Osteoblast (primary cell): ENCODE results near the gene FXYD6. TPM values are rescaled to one million over a fixed set of nuclear protein-coding genes. Genes with fewer than 3 reads are reported as not detected.

Experiments used
- DNase-seq: peaks from one replicate; pipeline ENCODE4 v3.0.0; 2011; ENCODE audit warnings: low spot score, mixed read lengths; ENCODE audit not compliant: insufficient read length; ENCODE audit errors: missing footprints
- H2AFZ ChIP-seq: 2 replicates; pipeline ENCODE4 v1.6.0; 2011; ENCODE audit warnings: mild to moderate bottlenecking, low read length
- H3K27ac ChIP-seq: 2 replicates; pipeline ENCODE4 v1.5.1; 2011; ENCODE audit warnings: mild to moderate bottlenecking, low read depth, low read length, moderate library complexity
- H3K27me3 ChIP-seq: 2 replicates; pipeline ENCODE4 v1.6.0; 2012; ENCODE audit warnings: mild to moderate bottlenecking, control low read depth, inconsistent platforms, low read length, moderate library complexity; ENCODE audit not compliant: insufficient read depth
- H3K36me3 ChIP-seq: 2 replicates; pipeline ENCODE4 v1.5.1; 2011; ENCODE audit warnings: mild to moderate bottlenecking, low read length, control low read depth, moderate library complexity; ENCODE audit not compliant: insufficient read depth
- H3K4me1 ChIP-seq: 2 replicates; pipeline ENCODE4 v1.5.1; 2011; ENCODE audit warnings: mild to moderate bottlenecking, low read length, control low read depth, moderate library complexity; ENCODE audit not compliant: insufficient read depth
- H3K4me2 ChIP-seq: 2 replicates; pipeline ENCODE4 v1.6.0; 2011; ENCODE audit warnings: mild to moderate bottlenecking, low read length; ENCODE audit not compliant: insufficient read depth
- H3K4me3 ChIP-seq: fragments of 200-600 bp; sonication (generic); 3 replicates; pipeline ENCODE4 v1.5.1; 2012; ENCODE audit warnings: mild to moderate bottlenecking, low read length, inconsistent platforms; ENCODE audit not compliant: insufficient read depth
- H3K79me2 ChIP-seq: 2 replicates; pipeline ENCODE4 v1.6.0; 2012; ENCODE audit warnings: mild to moderate bottlenecking, low read length, control low read depth, inconsistent platforms; ENCODE audit not compliant: insufficient read depth
- H3K9me3 ChIP-seq: 2 replicates; pipeline ENCODE4 v1.5.1; 2011; ENCODE audit warnings: low read depth, low read length, control low read depth
- H4K20me1 ChIP-seq: 2 replicates; pipeline ENCODE4 v1.6.0; 2012; ENCODE audit warnings: mild to moderate bottlenecking, low read length, control low read depth; ENCODE audit not compliant: insufficient read depth
- CTCF ChIP-seq: IDR thresholded peaks from 2 replicates; pipeline ENCODE4 v1.5.1; 2011; ENCODE audit warnings: mild to moderate bottlenecking, low read depth, low read length, moderate library complexity; ENCODE audit errors: extremely low read depth
- total RNA-seq: library from RNA; depleted of rRNA; stranded (reverse); fragments of >200 nt; gene quantifications from 2 replicates; pipeline ENCODE4 v1.2.3, GENCODE V29; 2012

The FXYD6 gene
- total RNA-seq, 1 donor, result not detected

GRCh38 chr11:117839936-117840813 lies 36.3 kb downstream of the FXYD6 start:
- Histone ChIP-seq H3K9me3 (no peaks in the 10 kb centered on the region), H2AFZ (no peak overlapping the region), H3K27ac (no peak overlapping the region), H3K4me2 (no peak overlapping the region), H3K4me1 (no peaks in the 10 kb centered on the region), H3K36me3 (no peaks in the 10 kb centered on the region), H3K27me3 (no peaks in the 10 kb centered on the region), H3K4me3 (no peak overlapping the region), H4K20me1 (no peaks in the 10 kb centered on the region), H3K79me2 (no peaks in the 10 kb centered on the region)
- DNase-seq, result peak; percentile 35
- no peak for TF ChIP-seq CTCF

- no peak for DNase-seq
- TF ChIP-seq CTCF, result no peak
- no peaks in the 10 kb centered on the region for H3K36me3 ChIP-seq
- H3K27me3 ChIP-seq, result no peaks in the 10 kb centered on the region
- no peak overlapping the region for H3K4me3 ChIP-seq
- no peaks in the 10 kb centered on the region for H3K4me1 ChIP-seq
- no peaks in the 10 kb centered on the region for H3K79me2 ChIP-seq
- no peak overlapping the region for H3K27ac ChIP-seq
- no peak overlapping the region for H2AFZ ChIP-seq
- H3K9me3 ChIP-seq, result no peaks in the 10 kb centered on the region
- no peaks in the 10 kb centered on the region for H4K20me1 ChIP-seq
- no peak overlapping the region for H3K4me2 ChIP-seq
Measured at GRCh38 chr11:117839380-117839881, 37.0 kb downstream of the FXYD6 start.

- TF ChIP-seq CTCF, result no peak
- no peaks in the 10 kb centered on the region for H3K79me2 ChIP-seq
- H3K4me3 ChIP-seq, result no peak overlapping the region
- no peak overlapping the region for H3K27ac ChIP-seq
- H3K4me2 ChIP-seq, result no peak overlapping the region
- H2AFZ ChIP-seq, result no peak overlapping the region
- peak; percentile 49 for DNase-seq
- H3K4me1 ChIP-seq, result no peaks in the 10 kb centered on the region
- no peaks in the 10 kb centered on the region for H4K20me1 ChIP-seq
- H3K9me3 ChIP-seq, result no peaks in the 10 kb centered on the region
- peaks cover 3% of the 10 kb centered on the region for H3K27me3 ChIP-seq
- no peaks in the 10 kb centered on the region for H3K36me3 ChIP-seq
Measured at GRCh38 chr11:117838901-117839300, 37.6 kb downstream of the FXYD6 start.

GRCh38 chr11:117837791-117838190 lies 38.7 kb downstream of the FXYD6 start:
- Histone ChIP-seq H3K4me2 (no peak overlapping the region), H3K79me2 (no peaks in the 10 kb centered on the region), H2AFZ (no peak overlapping the region), H3K9me3 (no peaks in the 10 kb centered on the region), H3K27ac (no peak overlapping the region), H3K27me3 (peaks cover 5% of the 10 kb centered on the region), H3K4me1 (no peaks in the 10 kb centered on the region), H3K4me3 (no peak overlapping the region), H4K20me1 (no peaks in the 10 kb centered on the region), H3K36me3 (no peaks in the 10 kb centered on the region)
- TF ChIP-seq CTCF, result no peak
- DNase-seq, result peak; percentile 19
